MCF 10A (cell line): Measurements from ENCODE around the gene PRKG1. TPM values are rescaled to one million over a fixed set of nuclear protein-coding genes. Genes with fewer than 3 reads are reported as not detected.

Experiments used
- BruUV-seq: library from RNA; stranded (reverse); fragments of 400-500 nt; replicated peaks from 2 replicates; lab custom pipeline; 2021; lab: Mats Ljungman, UMichigan
- CTCF ChIA-PET: fragments of 300-600 bp; sonication (Branson Sonifier 250); formaldehyde crosslinking; extraction: SDS; loops from one replicate; lab custom pipeline; 2021; ENCODE audit warnings: antibody characterized with exemption, inconsistent platforms; lab: Yijun Ruan, JAX
- POLR2A ChIA-PET: fragments of 300-600, 350-650 bp; sonication (Branson Sonifier 250); formaldehyde crosslinking; extraction: SDS; loops from one replicate; lab custom pipeline; 2020; ENCODE audit warnings: antibody characterized with exemption, inconsistent platforms; lab: Yijun Ruan, JAX
- DNase-seq: peaks from one replicate; pipeline ENCODE4 v3.0.0-alpha.2; 2018; ENCODE audit not compliant: unreplicated experiment
- H3K27ac Mint-ChIP-seq: one replicate; pipeline ENCODE4 v1.8.0; 2022; ENCODE audit warnings: mild to moderate bottlenecking, low read depth, mixed read lengths; ENCODE audit not compliant: unreplicated experiment
- H3K27me3 Mint-ChIP-seq: one replicate; pipeline ENCODE4 v1.8.0; 2022; ENCODE audit warnings: mixed read lengths; ENCODE audit not compliant: insufficient read depth, unreplicated experiment
- H3K36me3 Mint-ChIP-seq: one replicate; pipeline ENCODE4 v1.8.0; 2022; ENCODE audit warnings: mild to moderate bottlenecking, moderate library complexity, mixed read lengths; ENCODE audit not compliant: insufficient read depth, unreplicated experiment
- H3K4me1 Mint-ChIP-seq: one replicate; pipeline ENCODE4 v1.8.0; 2022; ENCODE audit warnings: mixed read lengths; ENCODE audit not compliant: insufficient read depth, unreplicated experiment
- H3K4me3 Mint-ChIP-seq: one replicate; pipeline ENCODE4 v1.8.0; 2022; ENCODE audit warnings: mild to moderate bottlenecking, moderate library complexity, mixed read lengths; ENCODE audit not compliant: unreplicated experiment
- H3K9me3 Mint-ChIP-seq: one replicate; pipeline ENCODE4 v1.8.0; 2022; ENCODE audit warnings: mixed read lengths; ENCODE audit not compliant: unreplicated experiment
- intact Hi-C: fragments of 100-400 bp; cut with micrococcal nuclease; formaldehyde crosslinking; loops from 2 replicates; pipeline ENCODE4 v1.14.1; 2022
- total RNA-seq: library from RNA; stranded (reverse); gene quantifications from 2 replicates; pipeline ENCODE4 v1.2.3, GENCODE V29; 2022
- TF ChIP-seq, protein P1 (sequence below): fragments of 200-600 bp; IDR thresholded peaks from one replicate; pipeline ENCODE4 v1.8.0; 2022; ENCODE audit warnings: antibody characterized with exemption, mild to moderate bottlenecking; ENCODE audit not compliant: unreplicated experiment

The PRKG1 gene
- total RNA-seq, 1 experiment from 2014 or later, result 0.09 TPM

DNA sequence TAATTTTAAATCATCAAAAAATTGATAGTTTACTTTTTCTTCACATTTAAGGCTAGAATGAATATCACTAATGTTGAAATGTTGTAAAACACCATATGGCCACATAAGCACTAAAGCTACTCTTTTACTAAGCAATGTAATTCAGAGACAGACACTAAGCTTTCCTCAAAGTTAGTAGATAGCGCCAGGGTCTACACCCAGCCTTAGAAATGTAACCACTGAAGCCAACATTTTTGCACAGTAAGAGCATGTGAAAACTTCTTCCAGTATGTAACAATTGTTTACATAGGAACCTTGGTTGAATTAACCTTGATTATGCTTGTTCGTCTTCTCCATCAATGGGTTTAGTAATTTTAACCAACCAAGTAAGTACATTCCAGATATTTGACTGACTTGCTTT is 28.4 kb upstream of the PRKG1 start:
- POLR2A ChIA-PET, result no interaction called here
- Mint-ChIP-seq H3K4me3 (no peak overlapping the region), H3K27ac (no peak overlapping the region), H3K27me3 (peaks cover 10% of the 10 kb centered on the region), H3K4me1 (no peaks in the 10 kb centered on the region), H3K9me3 (no peaks in the 10 kb centered on the region), H3K36me3 (no peaks in the 10 kb centered on the region)
- no peak for DNase-seq
- no TSS peak for BruUV-seq
- CTCF ChIA-PET, result no interaction called here
- TF ChIP-seq, protein P1, sequence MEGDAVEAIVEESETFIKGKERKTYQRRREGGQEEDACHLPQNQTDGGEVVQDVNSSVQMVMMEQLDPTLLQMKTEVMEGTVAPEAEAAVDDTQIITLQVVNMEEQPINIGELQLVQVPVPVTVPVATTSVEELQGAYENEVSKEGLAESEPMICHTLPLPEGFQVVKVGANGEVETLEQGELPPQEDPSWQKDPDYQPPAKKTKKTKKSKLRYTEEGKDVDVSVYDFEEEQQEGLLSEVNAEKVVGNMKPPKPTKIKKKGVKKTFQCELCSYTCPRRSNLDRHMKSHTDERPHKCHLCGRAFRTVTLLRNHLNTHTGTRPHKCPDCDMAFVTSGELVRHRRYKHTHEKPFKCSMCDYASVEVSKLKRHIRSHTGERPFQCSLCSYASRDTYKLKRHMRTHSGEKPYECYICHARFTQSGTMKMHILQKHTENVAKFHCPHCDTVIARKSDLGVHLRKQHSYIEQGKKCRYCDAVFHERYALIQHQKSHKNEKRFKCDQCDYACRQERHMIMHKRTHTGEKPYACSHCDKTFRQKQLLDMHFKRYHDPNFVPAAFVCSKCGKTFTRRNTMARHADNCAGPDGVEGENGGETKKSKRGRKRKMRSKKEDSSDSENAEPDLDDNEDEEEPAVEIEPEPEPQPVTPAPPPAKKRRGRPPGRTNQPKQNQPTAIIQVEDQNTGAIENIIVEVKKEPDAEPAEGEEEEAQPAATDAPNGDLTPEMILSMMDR, result no peak
- intact Hi-C loops, result no loop called here

DNA sequence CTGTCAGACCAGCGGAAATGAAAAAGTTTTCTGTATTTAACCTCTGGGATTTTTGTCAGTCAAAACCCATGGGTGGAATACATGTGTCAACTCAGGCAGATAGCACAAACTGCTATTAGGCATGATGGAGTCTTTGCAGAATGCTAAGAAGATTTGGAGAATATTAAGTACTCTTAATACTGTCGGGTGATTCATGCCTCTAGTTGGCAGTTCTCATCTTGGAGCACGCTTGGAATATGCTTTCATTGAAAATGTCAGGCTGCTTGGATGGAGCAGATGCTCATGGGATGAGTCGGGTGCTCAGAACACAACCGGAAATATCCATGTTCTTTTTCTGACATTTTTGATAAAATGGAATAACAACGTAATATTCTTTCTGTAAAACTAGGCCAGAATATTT is 27.6 kb upstream of the PRKG1 start:
- DNase-seq, result no peak
- H3K27ac Mint-ChIP-seq, result no peak overlapping the region
- no peaks in the 10 kb centered on the region for H3K4me1 Mint-ChIP-seq
- no peaks in the 10 kb centered on the region for H3K9me3 Mint-ChIP-seq
- BruUV-seq, result no TSS peak
- intact Hi-C loops, result no loop called here
- CTCF ChIA-PET, result interaction anchor here (0.6 to 1.0 kb wide), 3 partner anchors 8 to 38 kb away, joined by 3 to 6 read pairs (median 5); no protein-coding TSS in a partner anchor
- peaks cover 18% of the 10 kb centered on the region for H3K27me3 Mint-ChIP-seq
- POLR2A ChIA-PET, result no interaction called here
- TF ChIP-seq, protein P1, result no peak
- no peaks in the 10 kb centered on the region for H3K36me3 Mint-ChIP-seq
- no peak overlapping the region for H3K4me3 Mint-ChIP-seq

DNA sequence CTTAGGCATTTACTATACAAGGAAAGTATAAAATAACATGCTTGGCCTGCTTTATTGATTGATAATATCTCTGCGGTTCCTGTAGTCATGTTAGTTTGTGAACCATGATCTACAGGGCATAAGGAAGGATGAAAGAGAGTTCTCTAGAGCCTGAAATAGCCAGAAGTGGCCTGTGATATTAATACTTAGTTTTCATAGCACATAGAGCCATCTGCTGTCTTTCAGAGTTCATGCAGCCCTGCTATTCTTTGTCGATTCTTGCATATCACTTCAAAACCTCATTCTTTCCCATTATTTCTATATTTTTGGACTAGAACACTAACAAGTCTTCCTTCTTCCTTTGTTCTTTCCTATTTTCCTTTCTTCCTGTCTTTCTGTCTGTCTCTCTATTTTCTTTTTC is 26.4 kb upstream of the PRKG1 start:
- POLR2A ChIA-PET, result no interaction called here
- H3K4me3 Mint-ChIP-seq, result no peak overlapping the region

DNA sequence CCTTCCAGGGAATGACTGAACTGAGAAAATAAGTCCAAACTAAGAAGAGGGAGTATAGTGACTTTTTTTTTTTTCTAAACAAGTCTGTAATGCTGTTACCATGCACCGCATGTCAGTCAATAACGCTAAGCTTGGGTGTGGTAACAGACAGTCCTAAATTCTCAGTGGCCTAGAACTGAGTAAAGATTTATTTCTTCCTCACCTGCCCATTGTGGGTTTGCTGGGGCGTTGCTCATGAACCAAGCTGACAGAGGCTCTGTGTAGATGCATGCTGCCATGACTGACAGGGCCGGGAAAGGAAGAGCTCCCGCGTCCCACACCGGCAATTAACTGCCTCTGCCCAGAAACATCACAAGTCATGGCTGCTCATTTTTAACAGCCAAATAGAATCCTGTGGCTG is 25.5 kb upstream of the PRKG1 start:
- Mint-ChIP-seq H3K4me1 (no peaks in the 10 kb centered on the region), H3K36me3 (no peaks in the 10 kb centered on the region), H3K27ac (no peak overlapping the region), H3K9me3 (no peaks in the 10 kb centered on the region), H3K27me3 (peaks cover 19% of the 10 kb centered on the region), H3K4me3 (no peak overlapping the region)
- intact Hi-C loops, result no loop called here
- BruUV-seq, result no TSS peak
- no peak for DNase-seq
- TF ChIP-seq, protein P1, result no peak
- CTCF ChIA-PET, result interaction anchor here (0.8 kb wide), 1 partner anchor 371 kb away, joined by 3 read pairs; no protein-coding TSS in a partner anchor
- POLR2A ChIA-PET, result interaction anchor here (0.6 kb wide), 1 partner anchor 779 kb away, joined by 3 read pairs; no protein-coding TSS in a partner anchor

More for the DNA sequence above, 26.4 kb upstream of the PRKG1 start:
- Mint-ChIP-seq H3K27me3 (peaks cover 19% of the 10 kb centered on the region), H3K27ac (no peak overlapping the region), H3K36me3 (no peaks in the 10 kb centered on the region), H3K9me3 (no peaks in the 10 kb centered on the region), H3K4me1 (no peaks in the 10 kb centered on the region)
- CTCF ChIA-PET, result interaction anchor here (1.0 kb wide), 1 partner anchor 15 kb away, joined by 5 read pairs; no protein-coding TSS in a partner anchor
- no peak for DNase-seq
- intact Hi-C loops, result no loop called here
- BruUV-seq, result no TSS peak
- TF ChIP-seq, protein P1, result no peak
